ENCODE results near the gene ZBTB17. TPM values are rescaled to one million over a fixed set of nuclear protein-coding genes. Genes with fewer than 3 reads are reported as not detected.

The ZBTB17 gene
- polyA plus RNA-seq, 3 donors from 2014 or later = 6.1 to 21.4 (median 7.0) TPM

DNA sequence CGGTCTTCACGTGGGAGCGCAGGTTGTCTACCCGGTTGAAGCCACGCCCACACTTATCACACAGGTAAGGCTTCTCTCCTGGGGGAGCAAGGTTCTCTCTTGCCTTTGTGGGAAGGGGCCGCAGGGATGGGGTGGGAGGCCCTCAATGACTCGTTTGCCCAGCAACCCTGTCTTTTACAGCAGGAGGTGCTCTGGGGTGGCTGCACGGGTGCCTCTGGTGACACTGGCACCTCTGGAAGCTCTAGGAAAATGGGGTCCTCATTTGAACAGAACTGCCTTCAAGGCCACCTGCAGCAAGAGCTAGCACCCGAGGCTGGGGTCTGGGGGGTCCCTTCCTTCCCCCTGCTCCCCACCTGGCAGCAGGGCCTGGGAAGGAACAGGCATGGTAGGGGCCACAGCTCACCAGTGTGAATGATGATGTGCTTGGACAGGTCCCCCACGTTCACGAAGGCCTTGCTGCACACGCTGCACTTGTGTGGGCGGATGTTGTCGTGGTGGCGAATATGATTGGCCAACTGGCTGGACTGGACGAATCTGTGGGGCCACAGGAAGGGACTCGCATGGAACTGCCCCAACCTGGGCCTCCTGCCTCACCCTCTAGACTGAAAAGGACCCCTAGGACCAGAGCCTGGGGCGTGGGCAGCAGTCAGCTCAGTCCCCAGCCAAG, 33.1 kb downstream of the ZBTB17 start:
- peak overlapping the region in 3 of 6 donors; percentile 19 to 74 (median 35) for H3K27ac Mint-ChIP-seq
- peaks cover 9 to 15% (median 11%) of the 10 kb centered on the region in 3 donors for H3K36me3 Mint-ChIP-seq
- H3K4me1 Mint-ChIP-seq = peaks cover 17 to 18% of the 10 kb centered on the region in 2 donors

DNA sequence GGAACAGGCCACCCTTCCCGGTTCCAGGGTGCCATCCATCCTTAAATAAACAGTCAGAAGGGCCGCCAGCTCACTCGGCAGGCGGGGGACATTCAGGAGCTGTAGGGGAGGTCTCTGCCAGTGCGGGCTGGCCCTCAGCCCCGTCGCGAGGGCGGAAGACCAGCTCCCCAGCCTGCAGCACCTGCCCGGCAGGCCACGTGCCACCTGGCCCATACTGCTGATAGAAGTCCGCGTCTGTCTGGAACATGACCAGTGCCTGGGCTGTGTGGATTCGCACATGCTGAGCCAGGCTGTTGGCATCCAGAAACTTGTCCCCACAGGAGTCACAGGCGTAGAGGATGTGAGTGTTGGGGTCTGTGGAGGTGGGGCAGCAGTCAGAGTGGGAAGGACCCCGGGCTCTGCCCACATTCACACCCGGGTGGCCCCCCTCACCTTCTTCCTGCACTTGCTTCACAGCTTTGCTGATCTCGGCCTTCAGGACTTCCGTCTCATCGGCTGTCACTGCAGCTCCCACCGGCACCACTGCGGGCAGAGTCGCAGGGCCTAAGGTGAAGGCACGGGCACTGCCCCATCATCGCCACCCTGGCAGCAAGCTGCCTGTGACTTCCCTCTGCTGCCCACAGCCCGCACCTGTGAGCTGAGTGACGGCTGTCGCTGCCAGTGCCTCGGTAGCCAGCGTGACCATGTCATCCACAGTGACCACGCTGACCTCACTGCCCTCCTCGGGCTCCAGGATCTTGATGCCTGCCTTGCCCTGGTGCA, 33.8 kb downstream of the ZBTB17 start:
- peak overlapping the region in 1 of 5 donors; percentile 18 for H3K4me3 Mint-ChIP-seq
- peaks cover 12 to 19% (median 14%) of the 10 kb centered on the region in 3 donors for H3K36me3 Mint-ChIP-seq
- no peaks in the 10 kb centered on the region for H3K9me3 Mint-ChIP-seq
- peak in 1 of 3 donors; percentile 44 for DNase-seq
- peak overlapping the region in 5 of 6 donors; percentile 16 to 74 (median 64) for H3K27ac Mint-ChIP-seq
- H3K4me1 Mint-ChIP-seq = peaks cover 10% of the 10 kb centered on the region in 2 donors
- H3K27me3 Mint-ChIP-seq (ENCODE audit: low read depth in 3 of 3) = peaks cover 0 to 5% (median 4%) of the 10 kb centered on the region in 3 donors

More for the DNA sequence above, 33.1 kb downstream of the ZBTB17 start:
- Mint-ChIP-seq H3K27me3 (ENCODE audit: low read depth in 3 of 3) (peaks cover 0 to 6% (median 5%) of the 10 kb centered on the region in 3 donors), H3K9me3 (peaks cover 0 to 2% (median 0%) of the 10 kb centered on the region in 6 donors), H3K4me3 (no peak overlapping the region)
- no peak for DNase-seq

GRCh38 chr1:15941044-15941840, 34.7 kb downstream of the ZBTB17 start:
- no peak overlapping the region for H3K4me3 Mint-ChIP-seq
- DNase-seq = no peak
- no peaks in the 10 kb centered on the region for H3K9me3 Mint-ChIP-seq
- H3K36me3 Mint-ChIP-seq = peaks cover 12 to 21% (median 14%) of the 10 kb centered on the region in 3 donors
- peaks cover 2% of the 10 kb centered on the region in 2 donors for H3K4me1 Mint-ChIP-seq
- peak overlapping the region in 1 of 6 donors; percentile 26 for H3K27ac Mint-ChIP-seq
- H3K27me3 Mint-ChIP-seq (ENCODE audit: low read depth in 3 of 3) = peaks cover 0 to 1% (median under 1%) of the 10 kb centered on the region in 3 donors

GRCh38 chr1:15940110-15941043, 35.5 kb downstream of the ZBTB17 start:
- no peak for DNase-seq
- Mint-ChIP-seq H3K4me3 (no peak overlapping the region), H3K27ac (peak overlapping the region; percentile 18 to 75 (median 54)), H3K36me3 (peaks cover 12 to 22% (median 14%) of the 10 kb centered on the region in 3 donors), H3K9me3 (no peaks in the 10 kb centered on the region), H3K27me3 (ENCODE audit: low read depth in 3 of 3) (peaks cover 0 to 1% (median 0%) of the 10 kb centered on the region in 3 donors), H3K4me1 (peaks cover 0 to 1% of the 10 kb centered on the region in 2 donors)

GRCh38 chr1:15939181-15940109, 36.5 kb downstream of the ZBTB17 start:
- H3K4me3 Mint-ChIP-seq = no peak overlapping the region
- peaks cover 12 to 31% (median 14%) of the 10 kb centered on the region in 3 donors for H3K36me3 Mint-ChIP-seq
- no peaks in the 10 kb centered on the region for H3K9me3 Mint-ChIP-seq
- peak overlapping the region in 4 of 6 donors; percentile 3 to 81 (median 41) for H3K27ac Mint-ChIP-seq
- H3K27me3 Mint-ChIP-seq (ENCODE audit: low read depth in 3 of 3) = peaks cover 0 to 1% (median 0%) of the 10 kb centered on the region in 3 donors
- no peak for DNase-seq
- peaks cover 0 to 1% of the 10 kb centered on the region in 2 donors for H3K4me1 Mint-ChIP-seq

DNA sequence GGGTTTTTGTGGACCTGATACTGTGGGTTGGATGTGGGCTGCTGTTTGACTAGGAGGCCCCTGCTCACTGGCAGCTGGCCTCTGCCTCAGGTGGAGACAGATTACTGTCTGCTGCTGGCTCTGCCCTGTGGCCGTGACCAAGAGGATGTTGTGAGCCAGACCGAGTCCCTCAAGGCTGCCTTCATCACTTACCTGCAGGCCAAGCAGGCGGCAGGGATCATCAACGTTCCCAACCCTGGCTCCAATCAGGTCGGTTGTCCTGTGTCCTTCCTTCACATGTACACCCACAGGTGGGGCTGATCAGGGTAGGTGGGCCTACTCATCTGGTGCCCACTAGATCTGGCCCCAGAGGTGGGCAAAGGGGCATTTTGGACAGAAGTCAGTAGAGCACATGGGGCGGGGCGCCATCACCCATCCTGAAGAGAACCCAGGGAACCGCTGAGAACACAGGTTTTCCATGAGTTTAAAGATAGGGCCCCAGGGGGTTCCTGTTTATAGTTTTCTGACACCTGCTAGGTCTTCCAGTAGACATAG, 37.2 kb downstream of the ZBTB17 start:
- Mint-ChIP-seq H3K4me3 (no peak overlapping the region), H3K36me3 (peaks cover 12 to 36% (median 14%) of the 10 kb centered on the region in 3 donors), H3K27me3 (ENCODE audit: low read depth in 3 of 3) (peaks cover 0 to 1% (median 0%) of the 10 kb centered on the region in 3 donors), H3K9me3 (no peaks in the 10 kb centered on the region), H3K4me1 (peaks cover 0 to 1% of the 10 kb centered on the region in 2 donors), H3K27ac (peak overlapping the region in 3 of 6 donors; percentile 16 to 81 (median 51))
- DNase-seq = no peak

DNA sequence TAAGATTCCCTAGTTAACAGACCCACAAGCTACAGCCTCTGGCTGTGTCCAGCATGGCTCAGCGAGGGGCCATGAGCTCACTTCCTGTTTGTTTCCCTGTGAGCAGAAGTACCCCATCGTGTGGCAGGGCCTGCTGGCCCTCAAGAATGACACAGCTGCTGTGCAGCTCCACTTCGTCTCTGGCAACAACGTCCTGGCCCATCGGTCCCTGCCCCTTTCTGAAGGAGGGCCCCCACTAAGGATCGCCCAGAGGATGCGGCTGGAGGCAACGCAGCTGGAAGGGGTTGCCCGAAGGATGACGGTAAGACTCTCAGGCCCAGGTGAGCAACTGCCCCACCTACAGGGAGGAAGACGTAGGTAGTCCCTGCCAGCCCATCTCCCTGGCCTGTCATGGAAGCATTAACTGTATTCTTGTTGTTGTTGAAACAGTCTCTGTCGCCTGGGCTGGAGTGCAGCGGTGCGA, 38.2 kb downstream of the ZBTB17 start:
- Mint-ChIP-seq H3K27me3 (ENCODE audit: low read depth in 3 of 3) (peaks cover 0 to 1% (median 0%) of the 10 kb centered on the region in 3 donors), H3K9me3 (no peaks in the 10 kb centered on the region), H3K36me3 (peaks cover 17 to 45% (median 18%) of the 10 kb centered on the region in 3 donors), H3K4me3 (no peak overlapping the region), H3K27ac (peak overlapping the region; percentile 27 to 81 (median 70)), H3K4me1 (peaks cover 0 to 1% of the 10 kb centered on the region in 2 donors)
- DNase-seq = no peak

DNA sequence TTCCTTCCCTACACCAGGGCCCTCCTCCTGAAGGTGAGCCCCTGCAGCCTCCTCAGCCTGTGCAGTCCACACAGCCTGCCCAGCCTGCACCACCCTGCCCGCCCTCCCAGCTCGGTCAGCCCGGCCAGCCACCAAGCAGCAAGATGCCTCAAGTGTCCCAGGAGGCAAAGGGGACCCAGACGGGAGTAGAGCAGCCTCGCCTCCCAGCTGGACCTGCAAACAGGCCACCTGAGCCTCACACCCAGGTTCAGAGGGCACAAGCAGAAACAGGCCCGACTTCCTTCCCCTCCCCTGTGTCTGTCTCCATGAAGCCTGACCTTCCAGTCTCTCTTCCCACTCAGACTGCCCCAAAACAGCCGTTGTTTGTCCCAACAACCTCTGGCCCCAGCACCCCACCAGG, 38.8 kb downstream of the ZBTB17 start:
- no peak overlapping the region for H3K4me3 Mint-ChIP-seq
- H3K36me3 Mint-ChIP-seq = peaks cover 18 to 48% (median 20%) of the 10 kb centered on the region in 3 donors
- no peaks in the 10 kb centered on the region for H3K9me3 Mint-ChIP-seq

GRCh38 chr1:15936025-15936424, 39.9 kb downstream of the ZBTB17 start:
- no peaks in the 10 kb centered on the region for H3K4me1 Mint-ChIP-seq
- H3K36me3 Mint-ChIP-seq = peaks cover 20 to 58% (median 20%) of the 10 kb centered on the region in 3 donors
- H3K4me3 Mint-ChIP-seq = no peak overlapping the region
- H3K9me3 Mint-ChIP-seq = no peaks in the 10 kb centered on the region
- H3K27ac Mint-ChIP-seq = no peak overlapping the region
- DNase-seq = no peak
- H3K27me3 Mint-ChIP-seq (ENCODE audit: low read depth in 3 of 3) = peaks cover 0 to 1% (median 1%) of the 10 kb centered on the region in 3 donors

More for the DNA sequence above, 38.8 kb downstream of the ZBTB17 start:
- H3K27me3 Mint-ChIP-seq (ENCODE audit: low read depth in 3 of 3) = peaks cover 0 to 1% (median 1%) of the 10 kb centered on the region in 3 donors
- H3K27ac Mint-ChIP-seq = peak overlapping the region; percentile 27 to 81 (median 70)
- DNase-seq = no peak
- no peaks in the 10 kb centered on the region for H3K4me1 Mint-ChIP-seq

DNA sequence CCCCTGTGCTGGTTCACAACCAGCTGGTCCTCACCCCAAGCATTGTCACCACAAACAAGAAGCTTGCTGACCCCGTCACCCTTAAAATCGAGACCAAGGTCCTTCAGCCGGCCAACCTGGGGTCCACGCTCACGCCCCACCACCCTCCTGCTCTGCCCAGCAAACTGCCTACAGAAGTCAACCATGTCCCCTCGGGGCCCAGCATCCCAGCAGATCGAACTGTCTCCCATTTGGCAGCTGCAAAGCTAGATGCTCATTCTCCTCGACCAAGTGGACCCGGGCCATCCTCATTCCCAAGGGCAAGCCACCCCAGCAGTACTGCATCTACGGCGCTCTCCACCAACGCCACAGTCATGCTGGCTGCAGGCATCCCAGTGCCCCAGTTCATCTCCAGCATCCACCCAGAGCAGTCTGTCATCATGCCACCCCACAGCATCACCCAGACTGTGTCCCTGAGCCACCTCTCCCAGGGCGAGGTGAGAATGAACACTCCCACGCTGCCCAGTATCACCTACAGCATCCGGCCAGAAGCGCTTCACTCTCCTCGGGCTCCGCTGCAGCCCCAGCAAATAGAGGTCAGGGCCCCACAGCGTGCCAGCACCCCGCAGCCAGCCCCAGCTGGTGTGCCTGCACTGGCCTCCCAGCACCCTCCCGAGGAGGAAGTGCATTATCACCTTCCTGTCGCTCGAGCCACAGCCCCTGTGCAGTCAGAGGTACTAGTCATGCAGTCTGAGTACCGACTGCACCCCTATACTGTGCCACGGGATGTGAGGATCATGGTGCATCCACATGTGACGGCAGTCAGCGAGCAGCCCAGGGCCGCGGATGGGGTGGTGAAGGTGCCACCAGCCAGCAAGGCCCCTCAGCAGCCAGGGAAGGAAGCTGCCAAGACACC, 40.6 kb downstream of the ZBTB17 start:
- peak overlapping the region in 3 of 6 donors; percentile 16 to 28 (median 18) for H3K27ac Mint-ChIP-seq
- no peaks in the 10 kb centered on the region for H3K4me1 Mint-ChIP-seq
- H3K9me3 Mint-ChIP-seq = no peaks in the 10 kb centered on the region
- no peak overlapping the region for H3K4me3 Mint-ChIP-seq
- H3K27me3 Mint-ChIP-seq (ENCODE audit: low read depth in 3 of 3) = peaks cover 0 to 1% (median 1%) of the 10 kb centered on the region in 3 donors
- H3K36me3 Mint-ChIP-seq = peaks cover 26 to 63% (median 26%) of the 10 kb centered on the region in 3 donors
- DNase-seq = no peak
